GM10266 (cell line): ENCODE results near the gene TRIM7.

Experiments used
- DNase-seq: peaks from one replicate; pipeline ENCODE4 v3.0.0; 2012; ENCODE audit errors: extremely low spot score
- CTCF ChIP-seq: IDR thresholded peaks from 2 replicates; pipeline ENCODE4 v1.5.1; 2012; ENCODE audit warnings: mild to moderate bottlenecking, low read depth; ENCODE audit not compliant: control insufficient read depth, insufficient read depth; ENCODE audit errors: missing control alignments

The TRIM7 gene

GRCh38 chr5:181223058-181223728, 18.2 kb upstream of the TRIM7 start, which contains the start of gene TRIM41:
TSS of gene TRIM41 (plus strand) at chr5:181223281. CDS start at chr5:181224000, 719 bp downstream.
- TF ChIP-seq CTCF = no peak
- peak; percentile 87 for DNase-seq

- no peak for TF ChIP-seq CTCF
- DNase-seq = no peak
Measured at GRCh38 chr5:181222630-181223057, 17.6 kb upstream of the TRIM7 start.

GRCh38 chr5:181221792-181222629, 17.0 kb upstream of the TRIM7 start:
- no peak for TF ChIP-seq CTCF

GRCh38 chr5:181221105-181221791, 16.3 kb upstream of the TRIM7 start:
- TF ChIP-seq CTCF = no peak
- no peak for DNase-seq

More at GRCh38 chr5:181221792-181222629, 17.0 kb upstream of the TRIM7 start:
- peak; percentile 71 for DNase-seq

GRCh38 chr5:181220178-181220515, 15.2 kb upstream of the TRIM7 start:
- no peak for DNase-seq
- TF ChIP-seq CTCF = no peak

GRCh38 chr5:181219262-181220177, 14.5 kb upstream of the TRIM7 start:
- no peak for TF ChIP-seq CTCF
- DNase-seq = no peak
